ENCODE results near the gene NKPD1. TPM values are rescaled to one million over a fixed set of nuclear protein-coding genes. Genes with fewer than 3 reads are reported as not detected.

Gene NKPD1
- total RNA-seq, 1 donor from 2014 or later: 0.11 TPM

GRCh38 chr19:45172611-45173208 lies 11.9 kb upstream of the NKPD1 start:
- Mint-ChIP-seq H3K4me1 (peaks cover 36% of the 10 kb centered on the region), H3K27me3 (no peaks in the 10 kb centered on the region), H3K4me3 (no peak overlapping the region), H3K36me3 (ENCODE audit: low read depth) (peaks cover 7% of the 10 kb centered on the region), H3K9me3 (no peaks in the 10 kb centered on the region), H3K27ac (no peak overlapping the region)
- ChIA-PET POLR2A (no interaction called here), CTCF (no interaction called here)
- intact Hi-C loops (cut with micrococcal nuclease): no loop called here
- ATAC-seq (ENCODE audit: low read depth) (no peak), DNase-seq (no peak)
- TF ChIP-seq CTCF (IDR thresholded peaks at IDR 0.05): no peak

GRCh38 chr19:45172173-45172572 lies 11.4 kb upstream of the NKPD1 start:
- no peak for TF ChIP-seq CTCF (IDR thresholded peaks at IDR 0.05)
- Mint-ChIP-seq H3K4me3 (no peak overlapping the region), H3K27me3 (no peaks in the 10 kb centered on the region), H3K9me3 (no peaks in the 10 kb centered on the region), H3K4me1 (peaks cover 31% of the 10 kb centered on the region), H3K36me3 (ENCODE audit: low read depth) (peaks cover 7% of the 10 kb centered on the region), H3K27ac (no peak overlapping the region)
- no peak for ATAC-seq (ENCODE audit: low read depth)
- DNase-seq: no peak
- ChIA-PET CTCF (no interaction called here), POLR2A (no interaction called here)
- intact Hi-C loops (cut with micrococcal nuclease): no loop called here

GRCh38 chr19:45171211-45171623 lies 10.4 kb upstream of the NKPD1 start:
- no peak for DNase-seq
- no peaks in the 10 kb centered on the region for H3K9me3 Mint-ChIP-seq
- intact Hi-C loops (cut with micrococcal nuclease): no loop called here
- CTCF ChIA-PET: no interaction called here
- ATAC-seq (ENCODE audit: low read depth): no peak
- no peak overlapping the region for H3K4me3 Mint-ChIP-seq
- TF ChIP-seq CTCF (IDR thresholded peaks at IDR 0.05): no peak
- POLR2A ChIA-PET: no interaction called here
- H3K4me1 Mint-ChIP-seq: peaks cover 29% of the 10 kb centered on the region
- H3K36me3 Mint-ChIP-seq (ENCODE audit: low read depth): peaks cover 7% of the 10 kb centered on the region
- no peaks in the 10 kb centered on the region for H3K27me3 Mint-ChIP-seq
- peak overlapping the region; percentile 59 for H3K27ac Mint-ChIP-seq

- Mint-ChIP-seq H3K27me3 (no peaks in the 10 kb centered on the region), H3K4me1 (peaks cover 29% of the 10 kb centered on the region), H3K9me3 (no peaks in the 10 kb centered on the region), H3K36me3 (ENCODE audit: low read depth) (peaks cover 6% of the 10 kb centered on the region), H3K4me3 (no peak overlapping the region), H3K27ac (no peak overlapping the region)
- CTCF ChIA-PET: no interaction called here
- intact Hi-C loops (cut with micrococcal nuclease): no loop called here
- DNase-seq: no peak
- POLR2A ChIA-PET: no interaction called here
- ATAC-seq (ENCODE audit: low read depth): no peak
- no peak for TF ChIP-seq CTCF (IDR thresholded peaks at IDR 0.05)
Measured at GRCh38 chr19:45170146-45171106, 9.6 kb upstream of the NKPD1 start.

GRCh38 chr19:45169602-45170001 lies 8.8 kb upstream of the NKPD1 start:
- no peak for DNase-seq
- Mint-ChIP-seq H3K27me3 (no peaks in the 10 kb centered on the region), H3K27ac (no peak overlapping the region), H3K4me3 (no peak overlapping the region), H3K9me3 (no peaks in the 10 kb centered on the region), H3K36me3 (ENCODE audit: low read depth) (peaks cover 4% of the 10 kb centered on the region), H3K4me1 (peaks cover 30% of the 10 kb centered on the region)
- no peak for TF ChIP-seq CTCF (IDR thresholded peaks at IDR 0.05)
- ChIA-PET POLR2A (no interaction called here), CTCF (no interaction called here)
- no peak for ATAC-seq (ENCODE audit: low read depth)
- intact Hi-C loops (cut with micrococcal nuclease): no loop called here
